ENCODE measurements around the gene AP1S1.

GRCh38 chr7:101200862-101201599 is 46.8 kb downstream of the AP1S1 start, which contains the start of gene MOGAT3:
- peak; percentile 90 for TF ChIP-seq POLR2A (IDR thresholded peaks at IDR 0.05)
- TF ChIP-seq CTCF (IDR thresholded peaks at IDR 0.05): no peak

Measured in right lobe of liver (tissue), 4 donors.